SK-N-MC (cell line): ENCODE results near the gene GH1.
"Not testable (repeated sequence)": the region's sequence is repeated elsewhere in the genome, so short reads cannot be mapped to it uniquely, and the experiment has no call there.

Source experiments
- DNase-seq: peaks from one replicate; pipeline ENCODE4 v3.0.0-alpha.2; 2011; ENCODE audit warnings: low read depth, low spot score
- H3K27ac ChIP-seq: fragments of 200-600 bp; sonication (generic); 2 replicates; pipeline ENCODE4 v1.5.1; 2016; ENCODE audit warnings: mixed run types
- H3K36me3 ChIP-seq: fragments of 200-600 bp; sonication (generic); 2 replicates; pipeline ENCODE4 v1.6.1; 2017; ENCODE audit warnings: antibody characterized with exemption, low read length, mixed read lengths; ENCODE audit not compliant: insufficient read depth
- H3K4me3 ChIP-seq: fragments of 200-600 bp; sonication (generic); 2 replicates; pipeline ENCODE4 v1.5.1; 2016
- H3K9ac ChIP-seq: fragments of 200-600 bp; sonication (generic); 2 replicates; pipeline ENCODE4 v1.8.0; 2017; ENCODE audit warnings: mixed run types, mixed read lengths; ENCODE audit not compliant: insufficient read length
- H3K9me3 ChIP-seq: fragments of 200-600 bp; sonication (generic); 2 replicates; pipeline ENCODE4 v1.6.1; 2017; ENCODE audit warnings: low read depth, mild to moderate bottlenecking, antibody characterized with exemption, low read length, moderate library complexity, mixed read lengths
- FOXP2 ChIP-seq: optimal IDR thresholded peaks from 2 replicates; pipeline ENCODE3; 2011; ENCODE audit warnings: mild to moderate bottlenecking, moderate library complexity; ENCODE audit not compliant: insufficient read depth; ENCODE audit errors: extremely low read length, control extremely low read depth
- POLR2AphosphoS5 ChIP-seq: IDR thresholded peaks from 2 replicates; pipeline ENCODE4 v1.6.1; 2012; ENCODE audit warnings: mild to moderate bottlenecking, low read depth, low read length, borderline replicate concordance

GH1 gene

GRCh38 chr17:63910096-63910495, 8.5 kb downstream of the GH1 start:
- no peak for DNase-seq
- H3K27ac ChIP-seq: no peak overlapping the region
- TF ChIP-seq POLR2AphosphoS5 (no peak), FOXP2 (no peak)
- H3K36me3 ChIP-seq: no peaks in the 10 kb centered on the region
- no peak overlapping the region for H3K4me3 ChIP-seq
- H3K9ac ChIP-seq: no peak overlapping the region
- H3K9me3 ChIP-seq: no peaks in the 10 kb centered on the region

- not testable (repeated sequence) for H3K9me3 ChIP-seq, H3K9ac ChIP-seq, H3K27ac ChIP-seq, DNase-seq, H3K4me3 ChIP-seq, H3K36me3 ChIP-seq
Measured at GRCh38 chr17:63909586-63909985, 9.1 kb downstream of the GH1 start.

GRCh38 chr17:63907161-63907778, 11.4 kb downstream of the GH1 start:
- H3K27ac ChIP-seq, H3K9ac ChIP-seq, DNase-seq, H3K36me3 ChIP-seq, H3K4me3 ChIP-seq, H3K9me3 ChIP-seq: not testable (repeated sequence)

GRCh38 chr17:63904796-63905195, 13.8 kb downstream of the GH1 start:
- not testable (repeated sequence) for H3K9me3 ChIP-seq

GRCh38 chr17:63903787-63904201, 14.8 kb downstream of the GH1 start:
- H3K27ac ChIP-seq, H3K4me3 ChIP-seq, H3K9ac ChIP-seq, H3K9me3 ChIP-seq, DNase-seq, H3K36me3 ChIP-seq: not testable (repeated sequence)

More at GRCh38 chr17:63904796-63905195, 13.8 kb downstream of the GH1 start:
- not testable (repeated sequence) for H3K4me3 ChIP-seq, H3K27ac ChIP-seq, H3K36me3 ChIP-seq, DNase-seq, H3K9ac ChIP-seq

- H3K27ac ChIP-seq, H3K9me3 ChIP-seq, DNase-seq, H3K9ac ChIP-seq, H3K36me3 ChIP-seq, H3K4me3 ChIP-seq: not testable (repeated sequence)
Measured at GRCh38 chr17:63901971-63902370, 16.7 kb downstream of the GH1 start.

- H3K27ac ChIP-seq, H3K9me3 ChIP-seq, H3K4me3 ChIP-seq, H3K36me3 ChIP-seq, H3K9ac ChIP-seq, DNase-seq: not testable (repeated sequence)
Measured at GRCh38 chr17:63898899-63899798, 19.5 kb downstream of the GH1 start.

GRCh38 chr17:63896524-63897354, 21.9 kb downstream of the GH1 start, which contains the start of gene CSH1:
Gene CSH1, minus strand, starts transcription at chr17:63896574. Its CDS starts 63 bp downstream, at chr17:63896511.
- not testable (repeated sequence) for H3K9ac ChIP-seq, H3K36me3 ChIP-seq, H3K27ac ChIP-seq, H3K4me3 ChIP-seq, DNase-seq, H3K9me3 ChIP-seq

GRCh38 chr17:63894821-63895220, 23.8 kb downstream of the GH1 start:
- H3K27ac ChIP-seq, H3K9me3 ChIP-seq, H3K4me3 ChIP-seq, DNase-seq, H3K9ac ChIP-seq, H3K36me3 ChIP-seq: not testable (repeated sequence)

GRCh38 chr17:63894021-63894420, 24.6 kb downstream of the GH1 start:
- H3K36me3 ChIP-seq, DNase-seq, H3K9ac ChIP-seq, H3K27ac ChIP-seq, H3K4me3 ChIP-seq, H3K9me3 ChIP-seq: not testable (repeated sequence)

- DNase-seq, H3K9ac ChIP-seq, H3K9me3 ChIP-seq, H3K27ac ChIP-seq, H3K4me3 ChIP-seq, H3K36me3 ChIP-seq: not testable (repeated sequence)
Measured at GRCh38 chr17:63892316-63893037, 26.2 kb downstream of the GH1 start.

- H3K9ac ChIP-seq, DNase-seq, H3K36me3 ChIP-seq, H3K27ac ChIP-seq, H3K9me3 ChIP-seq, H3K4me3 ChIP-seq: not testable (repeated sequence)
Measured at GRCh38 chr17:63889026-63889848, 29.4 kb downstream of the GH1 start.
